GM12878 (cell line): Measurements from ENCODE around the gene GLTP. TPM values are rescaled to one million over a fixed set of nuclear protein-coding genes. Genes with fewer than 3 reads are reported as not detected.

Experiments
- ATAC-seq: fragments of 200-7000 bp; cut with Tn5 transposase; 3 replicates; pipeline ENCODE4 v1.9.1; 2020; ENCODE audit warnings: mild to moderate bottlenecking, moderate library complexity
- BruUV-seq: library from RNA; stranded (reverse); fragments of 400-500 nt; replicated peaks from 2 replicates; lab custom pipeline; 2021; lab: Mats Ljungman, UMichigan
- CTCF ChIA-PET: fragments of 300-600 bp; sonication (Branson Sonifier 250); formaldehyde crosslinking; extraction: SDS; loops from one replicate; lab custom pipeline; 2021; ENCODE audit warnings: inconsistent platforms; lab: Yijun Ruan, JAX
- POLR2A ChIA-PET: fragments of 350-600 bp; formaldehyde crosslinking; extraction: SDS; loops from one replicate; lab custom pipeline; 2021; ENCODE audit warnings: inconsistent platforms; lab: Charles Lee
- RAD21 ChIA-PET: fragments of 300-600 bp; sonication (Branson Sonifier 250); formaldehyde crosslinking; loops from one replicate; lab custom pipeline; 2023; ENCODE audit warnings: antibody characterized with exemption; ENCODE audit not compliant: unreplicated experiment; lab: Charles Lee
- SMC1A ChIA-PET: fragments of 300-600 bp; sonication (Branson Sonifier 250); formaldehyde crosslinking; loops from one replicate; lab custom pipeline; 2023; ENCODE audit not compliant: unreplicated experiment, uncharacterized antibody; lab: Charles Lee
- DNase-seq: peaks from one replicate; pipeline ENCODE4 v3.0.0-alpha.2; 2011; ENCODE audit warnings: low read depth, low spot score
- FAIRE-seq: peaks from 3 replicates; lab custom pipeline; 2011; peaks lifted over from hg19 to GRCh38; lab: Jason Lieb, UNC
- H2AFZ ChIP-seq: 2 replicates; pipeline ENCODE4 v1.6.0; 2011; ENCODE audit warnings: low read depth, low read length, control low read depth; ENCODE audit not compliant: control insufficient read depth
- H3K27ac ChIP-seq: 2 replicates; pipeline ENCODE4 v1.5.1; 2011; ENCODE audit warnings: control low read depth; ENCODE audit not compliant: control insufficient read depth, insufficient read depth
- H3K27me3 ChIP-seq, 2 experiments: replicated peaks in 1 of 2; 2 replicates each; pipeline versions ENCODE4 v1.6.0 to v1.6.1; 2011; ENCODE audit warnings: low read length in 1 of 2; ENCODE audit not compliant: control insufficient read depth in 2 of 2, insufficient read depth in 2 of 2
- H3K36me3 ChIP-seq, 2 experiments: 2 replicates each; pipeline ENCODE4 v1.5.1; 2011; ENCODE audit warnings: low read length in 1 of 2; ENCODE audit not compliant: control insufficient read depth in 2 of 2, insufficient read depth in 2 of 2
- H3K4me1 ChIP-seq: 2 replicates; pipeline ENCODE4 v1.6.1; 2011; ENCODE audit warnings: mild to moderate bottlenecking, low read length, moderate library complexity, mixed read lengths; ENCODE audit not compliant: control insufficient read depth, insufficient read depth
- H3K4me2 ChIP-seq: 2 replicates; pipeline ENCODE4 v1.6.0; 2011; ENCODE audit warnings: control low read depth; ENCODE audit not compliant: control insufficient read depth, insufficient read depth
- H3K4me3 ChIP-seq: fragments of 200-600 bp; sonication (generic); 2 replicates; pipeline ENCODE4 v1.5.1; 2016
- H3K79me2 ChIP-seq: 2 replicates; pipeline ENCODE4 v1.6.0; 2011; ENCODE audit warnings: low read length; ENCODE audit not compliant: control insufficient read depth, insufficient read depth
- H3K9ac ChIP-seq: 2 replicates; pipeline ENCODE4 v1.8.0; 2011; ENCODE audit warnings: low read length, control low read depth, mixed read lengths; ENCODE audit not compliant: control insufficient read depth, insufficient read depth
- H3K9me3 ChIP-seq: replicated peaks from 3 replicates; pipeline ENCODE4 v1.5.1; 2011; ENCODE audit warnings: mild to moderate bottlenecking, low read length; ENCODE audit not compliant: control insufficient read depth, insufficient read depth
- H4K20me1 ChIP-seq: 2 replicates; pipeline ENCODE4 v1.6.0; 2011; ENCODE audit not compliant: control insufficient read depth, insufficient read depth
- CHD2 ChIP-seq: IDR thresholded peaks from 2 replicates; pipeline ENCODE4 v1.6.1; 2011; ENCODE audit warnings: low read depth, low read length, improper control_type of control experiment, borderline replicate concordance
- KDM1A ChIP-seq: fragments of 200-600 bp; sonication (generic); IDR thresholded peaks from 2 replicates; pipeline ENCODE4 v1.6.1; 2016; ENCODE audit warnings: borderline replicate concordance
- MYC ChIP-seq: IDR thresholded peaks from 2 replicates; pipeline ENCODE4 v1.6.1; 2011; ENCODE audit warnings: mild to moderate bottlenecking, low read length, moderate library complexity, inconsistent platforms; ENCODE audit not compliant: insufficient read depth, insufficient replicate concordance, insufficient read length, severe bottlenecking
- NFIC ChIP-seq: IDR thresholded peaks from 2 replicates; pipeline ENCODE4 v1.6.1; 2012; ENCODE audit warnings: low read depth, mild to moderate bottlenecking, inconsistent platforms, low read length, moderate library complexity
- PML ChIP-seq: IDR thresholded peaks from 2 replicates; pipeline ENCODE4 v1.6.1; 2012; ENCODE audit warnings: low read length, inconsistent platforms
- SIN3A ChIP-seq: IDR thresholded peaks from 2 replicates; pipeline ENCODE4 v1.6.1; 2012; ENCODE audit warnings: low read depth, low read length, improper control_type of control experiment
- SIX5 ChIP-seq: IDR thresholded peaks from 2 replicates; pipeline ENCODE4 v1.6.1; 2011; ENCODE audit warnings: mild to moderate bottlenecking, low read depth, low read length, moderate library complexity; ENCODE audit not compliant: severe bottlenecking
- SRF ChIP-seq, 2 experiments: IDR thresholded peaks; 2 replicates each; pipeline ENCODE4 v1.6.1; 2011; ENCODE audit warnings: low read depth in 2 of 2, low read length in 2 of 2, mild to moderate bottlenecking in 1 of 2, moderate library complexity in 1 of 2
- WGBS: methylation state at CpG from one replicate; pipeline ENCODE4 v1.1.6; 2016; ENCODE audit warnings: low lambda C conversion rate; ENCODE audit not compliant: insufficient replicate concordance, insufficient coverage; ENCODE audit errors: missing lambda C conversion rate; 5-methylcytosine and 5-hydroxymethylcytosine counted together
- in situ Hi-C: fragments of 300-500 bp; cut with MboI; formaldehyde crosslinking; loops from 9 replicates; pipeline ENCODE4 v1.14.3; 2018; ENCODE audit warnings: mixed read lengths
- intact Hi-C: fragments of 100-400 bp; cut with micrococcal nuclease; formaldehyde crosslinking; loops from one replicate; pipeline ENCODE4 v1.14.2; 2022; ENCODE audit not compliant: unreplicated experiment
- polyA plus RNA-seq, 11 experiments: library from polyadenylated mRNA; depleted of rRNA in 4 of 11; unstranded in 6 of 11; stranded (reverse) in 5 of 11; fragments of >200 nt; fragmentation: Nextera tagmentation in 4 of 11; fragmentation: Illumina TruSeq in 1 of 11; extraction: Ambion mirVana in 4 of 11; extraction: Trizol in 1 of 11; gene quantifications; 1 replicate in 1 of 11; 2 replicates in 10 of 11; pipeline versions ENCODE4 v1.2.1 to v1.2.3, GENCODE V29; 2011 to 2016; ENCODE audit warnings: inconsistent platforms in 2 of 11, missing spikeins in 2 of 11, low read depth in 1 of 11
- total RNA-seq, 4 experiments: library from RNA; depleted of rRNA in 3 of 4; stranded (reverse); fragments of >200 nt in 3 of 4; fragmentation: Illumina TruSeq in 1 of 4; extraction: Trizol in 1 of 4; gene quantifications; 2 replicates each; pipeline versions ENCODE4 v1.2.1 to v1.2.3, GENCODE V29; 2013 to 2021
- TF ChIP-seq, protein P1 (sequence below): fragments of 450-650 bp; IDR thresholded peaks from 2 replicates; pipeline ENCODE4 v1.6.1; 2016; ENCODE audit warnings: mild to moderate bottlenecking
- TF ChIP-seq, protein P2 (sequence below): fragments of 450-650 bp; IDR thresholded peaks from 2 replicates; pipeline ENCODE4 v1.6.1; 2016; ENCODE audit warnings: mild to moderate bottlenecking

GLTP gene
- total and polyA plus RNA-seq, 10 of the 15 experiments (the other 5 are each of a cell fraction or from before 2014, with no cell fraction given), result 16.8 to 44.0 (median 25.3) TPM

- Histone ChIP-seq H3K9me3 (no peaks in the 10 kb centered on the region), H3K36me3 (no peaks in the 10 kb centered on the region), H3K4me3 (no peak overlapping the region), H3K27ac (no peak overlapping the region), H3K27me3 (no peaks in the 10 kb centered on the region), H3K9ac (no peak overlapping the region), H4K20me1 (no peaks in the 10 kb centered on the region), H2AFZ (no peak overlapping the region), H3K4me1 (no peaks in the 10 kb centered on the region), H3K79me2 (no peaks in the 10 kb centered on the region), H3K4me2 (no peak overlapping the region)
- WGBS, result 54% methylated on average over 9 of the region's 10 CpGs
- TF ChIP-seq SIN3A, result no peak
- in situ Hi-C loops (no loop called here), intact Hi-C loops (no loop called here)
- SMC1A ChIA-PET, result interaction anchor here (1.2 kb wide), 1 partner anchor 34 kb away, joined by 3 read pairs; no protein-coding TSS in a partner anchor
- POLR2A ChIA-PET, result interaction anchor here (0.6 kb wide), 1 partner anchor 18 kb away, joined by 3 read pairs; no protein-coding TSS in a partner anchor
- RAD21 ChIA-PET, result interaction anchor here (0.5 kb wide), 1 partner anchor 1130 kb away, joined by 3 read pairs; no protein-coding TSS in a partner anchor
- no peak for DNase-seq
- BruUV-seq, result no TSS peak
- CTCF ChIA-PET, result interaction anchor here (2.6 kb wide), 1 partner anchor 34 kb away, joined by 13 read pairs; no protein-coding TSS in a partner anchor
- ATAC-seq, result no peak
- no peak for FAIRE-seq
These were observed 69.3 kb downstream of the GLTP start for GRCh38 chr12:109810954-109811623.

GRCh38 chr12:109808876-109809646 lies 71.3 kb downstream of the GLTP start:
- no peak overlapping the region for H2AFZ ChIP-seq
- FAIRE-seq (no peak), ATAC-seq (no peak), DNase-seq (no peak)
- no peaks in the 10 kb centered on the region for H3K27me3 ChIP-seq
- H3K9me3 ChIP-seq, result no peaks in the 10 kb centered on the region
- no TSS peak for BruUV-seq
- no peak overlapping the region for H3K4me3 ChIP-seq
- no peak overlapping the region for H3K27ac ChIP-seq
- SMC1A ChIA-PET, result interaction anchor here (0.7 to 1.5 kb wide), 2 partner anchors 38 to 45 kb away, joined by 3 read pairs; no protein-coding TSS in a partner anchor
- WGBS, result 7% methylated on average over 3 of the region's 4 CpGs
- intact Hi-C loops, result no loop called here
- CTCF ChIA-PET, result interaction anchor here (1.1 to 6.1 kb wide), 2 partner anchors 35 to 36 kb away, joined by 8 to 139 read pairs; no protein-coding TSS in a partner anchor
- in situ Hi-C loops, result no loop called here
- RAD21 ChIA-PET, result interaction anchor here (2.2 kb wide), 1 partner anchor 36 kb away, joined by 7 read pairs; no protein-coding TSS in a partner anchor
- POLR2A ChIA-PET, result no interaction called here
- H3K4me1 ChIP-seq, result no peaks in the 10 kb centered on the region
- H4K20me1 ChIP-seq, result no peaks in the 10 kb centered on the region
- TF ChIP-seq SIX5 (no peak), CHD2 (no peak), PML (no peak), KDM1A (no peak), MYC (no peak), SRF (IDR thresholded peaks at IDR 0.05; ENCODE audit: low read depth in 2 of 2, low read length in 2 of 2) (no peak), NFIC (no peak)
- TF ChIP-seq, protein P1, sequence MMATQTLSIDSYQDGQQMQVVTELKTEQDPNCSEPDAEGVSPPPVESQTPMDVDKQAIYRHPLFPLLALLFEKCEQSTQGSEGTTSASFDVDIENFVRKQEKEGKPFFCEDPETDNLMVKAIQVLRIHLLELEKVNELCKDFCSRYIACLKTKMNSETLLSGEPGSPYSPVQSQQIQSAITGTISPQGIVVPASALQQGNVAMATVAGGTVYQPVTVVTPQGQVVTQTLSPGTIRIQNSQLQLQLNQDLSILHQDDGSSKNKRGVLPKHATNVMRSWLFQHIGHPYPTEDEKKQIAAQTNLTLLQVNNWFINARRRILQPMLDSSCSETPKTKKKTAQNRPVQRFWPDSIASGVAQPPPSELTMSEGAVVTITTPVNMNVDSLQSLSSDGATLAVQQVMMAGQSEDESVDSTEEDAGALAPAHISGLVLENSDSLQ, result no peak
- TF ChIP-seq, protein P2, sequence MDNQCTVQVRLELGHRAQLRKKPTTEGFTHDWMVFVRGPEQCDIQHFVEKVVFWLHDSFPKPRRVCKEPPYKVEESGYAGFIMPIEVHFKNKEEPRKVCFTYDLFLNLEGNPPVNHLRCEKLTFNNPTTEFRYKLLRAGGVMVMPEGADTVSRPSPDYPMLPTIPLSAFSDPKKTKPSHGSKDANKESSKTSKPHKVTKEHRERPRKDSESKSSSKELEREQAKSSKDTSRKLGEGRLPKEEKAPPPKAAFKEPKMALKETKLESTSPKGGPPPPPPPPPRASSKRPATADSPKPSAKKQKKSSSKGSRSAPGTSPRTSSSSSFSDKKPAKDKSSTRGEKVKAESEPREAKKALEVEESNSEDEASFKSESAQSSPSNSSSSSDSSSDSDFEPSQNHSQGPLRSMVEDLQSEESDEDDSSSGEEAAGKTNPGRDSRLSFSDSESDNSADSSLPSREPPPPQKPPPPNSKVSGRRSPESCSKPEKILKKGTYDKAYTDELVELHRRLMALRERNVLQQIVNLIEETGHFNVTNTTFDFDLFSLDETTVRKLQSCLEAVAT, result no peak
- no peak overlapping the region for H3K9ac ChIP-seq
- no peaks in the 10 kb centered on the region for H3K79me2 ChIP-seq
- no peak overlapping the region for H3K4me2 ChIP-seq
- no peaks in the 10 kb centered on the region for H3K36me3 ChIP-seq
